Measurements from ENCODE around the gene FAM107B.

DNA sequence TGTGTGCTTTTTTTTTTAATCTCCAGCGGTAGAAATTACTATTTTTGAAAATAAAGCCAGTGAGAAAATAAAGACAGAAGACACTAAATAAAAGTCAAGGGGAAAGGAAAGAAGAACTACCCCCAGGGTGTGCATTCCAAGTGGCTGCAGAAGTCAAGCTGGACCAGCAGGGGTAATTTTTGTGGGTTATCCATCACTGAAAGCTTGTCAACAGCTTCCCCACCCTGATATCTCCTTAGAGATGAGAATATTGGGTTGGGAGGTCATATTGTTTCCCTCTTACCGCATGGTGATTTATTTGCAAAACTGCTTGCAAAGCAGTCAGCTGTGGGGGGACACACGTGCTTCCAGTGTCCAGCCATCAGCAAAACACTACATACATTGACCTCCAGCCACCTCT is 46.4 kb downstream of the FAM107B start:
- TF ChIP-seq, protein P1, sequence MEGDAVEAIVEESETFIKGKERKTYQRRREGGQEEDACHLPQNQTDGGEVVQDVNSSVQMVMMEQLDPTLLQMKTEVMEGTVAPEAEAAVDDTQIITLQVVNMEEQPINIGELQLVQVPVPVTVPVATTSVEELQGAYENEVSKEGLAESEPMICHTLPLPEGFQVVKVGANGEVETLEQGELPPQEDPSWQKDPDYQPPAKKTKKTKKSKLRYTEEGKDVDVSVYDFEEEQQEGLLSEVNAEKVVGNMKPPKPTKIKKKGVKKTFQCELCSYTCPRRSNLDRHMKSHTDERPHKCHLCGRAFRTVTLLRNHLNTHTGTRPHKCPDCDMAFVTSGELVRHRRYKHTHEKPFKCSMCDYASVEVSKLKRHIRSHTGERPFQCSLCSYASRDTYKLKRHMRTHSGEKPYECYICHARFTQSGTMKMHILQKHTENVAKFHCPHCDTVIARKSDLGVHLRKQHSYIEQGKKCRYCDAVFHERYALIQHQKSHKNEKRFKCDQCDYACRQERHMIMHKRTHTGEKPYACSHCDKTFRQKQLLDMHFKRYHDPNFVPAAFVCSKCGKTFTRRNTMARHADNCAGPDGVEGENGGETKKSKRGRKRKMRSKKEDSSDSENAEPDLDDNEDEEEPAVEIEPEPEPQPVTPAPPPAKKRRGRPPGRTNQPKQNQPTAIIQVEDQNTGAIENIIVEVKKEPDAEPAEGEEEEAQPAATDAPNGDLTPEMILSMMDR (conservative IDR thresholded peaks at IDR 0.05; ENCODE audit: low read depth in 2 of 2), result no peak
- no peak for TF ChIP-seq EZH2 (IDR thresholded peaks at IDR 0.05; ENCODE audit: low read depth, unreplicated experiment)
- TF ChIP-seq CREB1 (CRISPR knock-in tag; IDR thresholded peaks at IDR 0.05; ENCODE audit: low read depth), result no peak
- no peak for TF ChIP-seq POLR2AphosphoS5 (IDR thresholded peaks at IDR 0.05; ENCODE audit: low read depth)
- TF ChIP-seq, protein P2, sequence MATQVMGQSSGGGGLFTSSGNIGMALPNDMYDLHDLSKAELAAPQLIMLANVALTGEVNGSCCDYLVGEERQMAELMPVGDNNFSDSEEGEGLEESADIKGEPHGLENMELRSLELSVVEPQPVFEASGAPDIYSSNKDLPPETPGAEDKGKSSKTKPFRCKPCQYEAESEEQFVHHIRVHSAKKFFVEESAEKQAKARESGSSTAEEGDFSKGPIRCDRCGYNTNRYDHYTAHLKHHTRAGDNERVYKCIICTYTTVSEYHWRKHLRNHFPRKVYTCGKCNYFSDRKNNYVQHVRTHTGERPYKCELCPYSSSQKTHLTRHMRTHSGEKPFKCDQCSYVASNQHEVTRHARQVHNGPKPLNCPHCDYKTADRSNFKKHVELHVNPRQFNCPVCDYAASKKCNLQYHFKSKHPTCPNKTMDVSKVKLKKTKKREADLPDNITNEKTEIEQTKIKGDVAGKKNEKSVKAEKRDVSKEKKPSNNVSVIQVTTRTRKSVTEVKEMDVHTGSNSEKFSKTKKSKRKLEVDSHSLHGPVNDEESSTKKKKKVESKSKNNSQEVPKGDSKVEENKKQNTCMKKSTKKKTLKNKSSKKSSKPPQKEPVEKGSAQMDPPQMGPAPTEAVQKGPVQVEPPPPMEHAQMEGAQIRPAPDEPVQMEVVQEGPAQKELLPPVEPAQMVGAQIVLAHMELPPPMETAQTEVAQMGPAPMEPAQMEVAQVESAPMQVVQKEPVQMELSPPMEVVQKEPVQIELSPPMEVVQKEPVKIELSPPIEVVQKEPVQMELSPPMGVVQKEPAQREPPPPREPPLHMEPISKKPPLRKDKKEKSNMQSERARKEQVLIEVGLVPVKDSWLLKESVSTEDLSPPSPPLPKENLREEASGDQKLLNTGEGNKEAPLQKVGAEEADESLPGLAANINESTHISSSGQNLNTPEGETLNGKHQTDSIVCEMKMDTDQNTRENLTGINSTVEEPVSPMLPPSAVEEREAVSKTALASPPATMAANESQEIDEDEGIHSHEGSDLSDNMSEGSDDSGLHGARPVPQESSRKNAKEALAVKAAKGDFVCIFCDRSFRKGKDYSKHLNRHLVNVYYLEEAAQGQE (IDR thresholded peaks at IDR 0.05; ENCODE audit: unreplicated experiment), result no peak

All from GM23338 (cell line).